ACC112 (cell line): ENCODE data around the gene KLF14.
A peak's percentile ranks its signal among the peaks of the same experiment; 100 is the strongest.

Experiments
- H2AFZ ChIP-seq: fragments of 200-600 bp; sonication (generic); one replicate; pipeline ENCODE4 v1.6.0; 2017; ENCODE audit warnings: antibody characterized with exemption, low read length; ENCODE audit not compliant: unreplicated experiment
- H3K27ac ChIP-seq: fragments of 200-600 bp; sonication (generic); 2 replicates; pipeline ENCODE4 v1.5.1; 2014; ENCODE audit warnings: low read depth, mild to moderate bottlenecking, antibody characterized with exemption, low read length, moderate library complexity
- H3K27me3 ChIP-seq: fragments of 200-600 bp; sonication (generic); 2 replicates; pipeline ENCODE4 v1.6.1; 2014; ENCODE audit warnings: mild to moderate bottlenecking, antibody characterized with exemption, low read length, moderate library complexity, mixed read lengths; ENCODE audit not compliant: insufficient read depth
- H3K36me3 ChIP-seq: fragments of 200-600 bp; sonication (generic); 2 replicates; pipeline ENCODE4 v1.6.1; 2016; ENCODE audit warnings: mild to moderate bottlenecking, antibody characterized with exemption, low read length, moderate library complexity, mixed read lengths; ENCODE audit not compliant: insufficient read depth
- H3K4me1 ChIP-seq: fragments of 200-600 bp; sonication (generic); one replicate; pipeline ENCODE4 v1.6.1; 2016; ENCODE audit warnings: low read length, mixed read lengths; ENCODE audit not compliant: insufficient read depth, unreplicated experiment, control insufficient read depth
- H3K4me3 ChIP-seq: fragments of 200-600 bp; sonication (generic); 2 replicates; pipeline ENCODE4 v1.5.1; 2014; ENCODE audit warnings: mild to moderate bottlenecking, low read depth, low read length
- H3K79me2 ChIP-seq: fragments of 200-600 bp; sonication (generic); one replicate; pipeline ENCODE4 v1.6.0; 2016; ENCODE audit warnings: low read length; ENCODE audit not compliant: control insufficient read depth, unreplicated experiment, insufficient read depth

The KLF14 gene

GRCh38 chr7:130748531-130749389 is 14.8 kb upstream of the KLF14 start:
- H3K4me3 ChIP-seq, result no peak overlapping the region
- no peaks in the 10 kb centered on the region for H3K79me2 ChIP-seq
- no peaks in the 10 kb centered on the region for H3K36me3 ChIP-seq
- H2AFZ ChIP-seq, result no peak overlapping the region
- H3K27me3 ChIP-seq, result peaks cover 38% of the 10 kb centered on the region
- no peak overlapping the region for H3K27ac ChIP-seq
- no peaks in the 10 kb centered on the region for H3K4me1 ChIP-seq

DNA sequence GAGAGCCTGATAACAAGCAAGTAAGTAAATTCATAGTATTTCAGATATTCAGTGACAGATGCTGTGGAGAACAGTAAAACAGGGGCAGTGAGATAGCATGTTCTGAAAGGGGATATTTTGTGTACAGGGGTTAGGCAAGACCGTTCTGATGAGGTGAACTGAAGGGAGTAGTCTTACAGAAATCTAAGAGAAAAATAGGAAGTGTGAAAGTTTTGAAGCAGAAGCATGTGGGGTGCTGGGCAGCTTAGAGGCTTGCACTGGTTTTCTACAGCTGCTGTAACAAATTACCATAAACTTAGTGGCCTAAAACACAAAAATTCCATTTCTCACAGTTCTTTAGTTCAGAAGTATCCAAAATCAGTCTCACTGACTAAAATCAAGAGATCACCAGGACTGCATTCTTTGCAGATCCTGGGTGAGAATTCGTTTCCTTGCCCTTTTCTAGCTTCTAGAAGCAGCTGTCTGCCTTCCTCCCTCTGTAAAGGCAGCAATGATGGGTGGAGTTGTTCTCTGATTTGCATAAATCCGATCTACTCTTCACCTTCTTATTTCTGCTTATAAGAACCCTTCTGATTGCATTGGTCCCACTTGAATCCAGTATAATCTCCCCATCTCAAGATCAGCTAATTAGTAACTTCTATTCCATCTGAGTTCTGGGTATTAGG is 7.5 kb upstream of the KLF14 start:
- H2AFZ ChIP-seq, result no peak overlapping the region
- no peak overlapping the region for H3K4me3 ChIP-seq
- H3K36me3 ChIP-seq, result no peaks in the 10 kb centered on the region
- no peaks in the 10 kb centered on the region for H3K4me1 ChIP-seq
- no peaks in the 10 kb centered on the region for H3K79me2 ChIP-seq
- H3K27me3 ChIP-seq, result peaks cover 89% of the 10 kb centered on the region
- H3K27ac ChIP-seq, result no peak overlapping the region

DNA sequence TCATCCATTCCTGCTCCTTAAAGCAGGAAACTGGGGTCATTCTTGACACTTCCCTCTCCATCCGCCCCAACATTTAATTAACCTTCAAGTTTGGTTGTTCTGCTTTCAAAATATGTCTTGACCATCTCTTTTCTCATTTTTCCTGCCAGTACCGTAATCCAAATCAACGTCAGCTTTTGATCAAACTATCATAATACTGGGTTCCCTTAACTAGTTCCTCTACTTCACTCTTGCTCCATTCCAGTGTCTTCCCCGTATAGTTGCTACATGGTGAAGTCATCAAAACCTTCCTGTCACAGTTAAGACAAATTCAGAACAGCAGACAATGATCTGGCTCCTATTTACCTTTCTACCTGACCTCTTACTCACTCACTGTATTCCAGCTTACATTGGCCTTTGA is 6.6 kb upstream of the KLF14 start:
- Histone ChIP-seq H3K4me1 (no peaks in the 10 kb centered on the region), H3K79me2 (no peaks in the 10 kb centered on the region), H2AFZ (no peak overlapping the region), H3K27ac (no peak overlapping the region), H3K36me3 (no peaks in the 10 kb centered on the region), H3K27me3 (peaks cover 94% of the 10 kb centered on the region), H3K4me3 (no peak overlapping the region)

DNA sequence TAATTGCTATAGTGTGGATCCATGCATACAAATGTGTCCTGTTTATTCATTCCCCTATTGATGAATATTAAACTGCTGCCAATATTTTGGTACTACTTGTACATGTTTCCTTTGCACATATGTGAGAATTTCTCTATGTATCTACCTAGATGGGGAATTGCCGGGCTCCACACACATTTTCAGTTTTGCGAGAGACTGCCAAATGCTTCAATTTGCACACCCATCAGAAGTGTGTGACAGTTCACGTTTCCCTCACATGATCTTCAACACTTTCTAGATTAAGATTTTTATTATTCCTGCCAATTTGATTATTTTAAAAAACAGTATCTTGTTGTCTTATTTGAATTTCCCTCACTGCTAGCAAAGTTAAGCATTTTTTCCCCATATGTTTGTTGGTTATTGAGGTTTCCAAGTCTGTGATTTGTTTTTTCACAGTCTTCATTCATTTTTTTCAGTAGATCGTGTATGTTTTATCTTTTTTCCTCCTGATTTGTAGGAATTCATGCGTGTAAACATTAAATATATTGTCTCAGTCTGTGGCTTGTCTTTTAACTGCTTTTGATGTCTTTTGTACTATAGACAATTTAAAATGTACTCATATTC is 2.4 kb upstream of the KLF14 start:
- no peaks in the 10 kb centered on the region for H3K79me2 ChIP-seq
- no peak overlapping the region for H3K4me3 ChIP-seq
- no peaks in the 10 kb centered on the region for H3K4me1 ChIP-seq
- no peak overlapping the region for H3K27ac ChIP-seq
- H2AFZ ChIP-seq, result no peak overlapping the region
- H3K36me3 ChIP-seq, result no peaks in the 10 kb centered on the region
- peaks cover 96% of the 10 kb centered on the region for H3K27me3 ChIP-seq

GRCh38 chr7:130734815-130735716 is 1.1 kb upstream of the KLF14 start:
- peaks cover 96% of the 10 kb centered on the region for H3K27me3 ChIP-seq
- H2AFZ ChIP-seq, result peak overlapping the region; percentile 15
- no peaks in the 10 kb centered on the region for H3K36me3 ChIP-seq
- peak overlapping the region; percentile 82 for H3K4me3 ChIP-seq
- H3K27ac ChIP-seq, result no peak overlapping the region
- no peaks in the 10 kb centered on the region for H3K4me1 ChIP-seq
- H3K79me2 ChIP-seq, result no peaks in the 10 kb centered on the region

GRCh38 chr7:130732980-130733930 is 752 bp downstream of the KLF14 start:
- H3K27ac ChIP-seq, result no peak overlapping the region
- no peaks in the 10 kb centered on the region for H3K36me3 ChIP-seq
- H2AFZ ChIP-seq, result no peak overlapping the region
- H3K4me1 ChIP-seq, result no peaks in the 10 kb centered on the region
- H3K79me2 ChIP-seq, result no peaks in the 10 kb centered on the region
- H3K27me3 ChIP-seq, result peaks cover 98% of the 10 kb centered on the region
- 0 out of 2 replicates have a peak overlapping the region, but pooled peaks have one; percentile 82 for H3K4me3 ChIP-seq

GRCh38 chr7:130723784-130724183 is 10.2 kb downstream of the KLF14 start:
- Histone ChIP-seq H3K4me1 (no peaks in the 10 kb centered on the region), H3K27me3 (peaks cover 34% of the 10 kb centered on the region), H3K79me2 (no peaks in the 10 kb centered on the region), H2AFZ (no peak overlapping the region), H3K27ac (no peak overlapping the region), H3K36me3 (no peaks in the 10 kb centered on the region), H3K4me3 (no peak overlapping the region)

DNA sequence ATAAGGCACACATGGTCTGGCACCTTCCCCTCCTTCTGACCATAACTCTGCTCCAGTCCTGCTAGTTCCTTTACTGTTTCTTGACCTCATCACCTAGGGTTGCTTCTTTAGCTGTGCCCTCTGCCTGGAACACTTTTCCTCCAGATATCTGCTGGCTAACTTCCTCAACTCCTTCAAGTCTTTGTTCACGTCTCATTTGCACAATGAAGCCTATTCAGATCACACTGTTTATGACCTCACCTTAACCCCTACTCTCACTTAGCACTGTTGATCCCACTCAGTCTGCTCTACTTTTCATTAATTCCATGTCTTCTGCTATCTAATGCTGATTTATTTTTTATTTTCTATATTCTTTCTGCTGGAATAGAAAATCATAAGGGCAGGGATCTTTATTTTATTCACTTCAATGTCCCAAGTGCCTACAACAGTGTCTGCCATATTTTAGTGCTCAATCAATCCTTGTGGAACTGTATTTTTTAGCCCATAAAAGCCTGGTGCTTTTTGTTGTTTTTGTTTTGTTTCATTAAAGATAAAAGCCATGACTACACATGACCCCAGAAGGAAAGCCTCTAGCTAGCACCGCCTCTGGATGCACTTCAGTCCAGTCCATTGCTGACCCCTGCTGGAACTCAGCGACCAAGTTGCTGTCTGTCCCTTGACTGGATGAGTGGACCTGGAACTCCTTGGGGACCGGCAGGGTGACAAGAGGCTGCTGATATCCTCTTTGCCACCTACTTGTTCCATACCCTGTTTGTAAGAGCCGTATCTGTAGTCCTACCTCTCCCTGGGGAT is 12.3 kb downstream of the KLF14 start:
- Histone ChIP-seq H3K79me2 (no peaks in the 10 kb centered on the region), H3K27ac (no peak overlapping the region), H3K4me3 (no peak overlapping the region), H3K4me1 (no peaks in the 10 kb centered on the region), H3K27me3 (peaks cover 24% of the 10 kb centered on the region), H2AFZ (no peak overlapping the region), H3K36me3 (no peaks in the 10 kb centered on the region)

DNA sequence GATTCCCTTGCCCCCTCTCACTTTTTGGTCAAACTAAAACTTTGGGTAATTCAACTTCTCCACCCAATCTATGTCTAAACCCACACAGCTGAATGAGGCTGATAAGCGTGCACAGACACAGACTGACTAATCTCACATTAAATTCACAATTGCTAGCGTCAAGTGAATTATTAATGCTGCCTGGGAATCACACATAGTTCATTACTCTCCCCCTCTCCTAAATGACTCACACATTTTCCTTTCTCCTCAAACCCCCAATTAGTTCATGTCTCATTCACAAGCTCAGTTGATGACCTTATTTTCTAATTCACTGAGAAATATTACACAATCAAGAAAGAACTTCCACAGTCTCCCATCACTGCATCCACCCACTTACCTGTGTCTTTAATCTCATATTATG is 14.5 kb downstream of the KLF14 start:
- Histone ChIP-seq H3K4me1 (no peaks in the 10 kb centered on the region), H3K36me3 (no peaks in the 10 kb centered on the region), H2AFZ (no peak overlapping the region), H3K4me3 (no peak overlapping the region), H3K79me2 (no peaks in the 10 kb centered on the region), H3K27me3 (peaks cover 27% of the 10 kb centered on the region), H3K27ac (no peak overlapping the region)
